SH-SY5Y (cell line): ENCODE data around the gene NUDC.

ENCODE experiments used
- GATA2 ChIP-seq: IDR thresholded peaks from 2 replicates; pipeline ENCODE4 v1.6.1; 2011; ENCODE audit warnings: mild to moderate bottlenecking, low read depth, low read length
- GATA3 ChIP-seq: IDR thresholded peaks from 2 replicates; pipeline ENCODE4 v1.6.1; 2011; ENCODE audit warnings: low read depth, mild to moderate bottlenecking, low read length, moderate library complexity

GRCh38 chr1:26945728-26946127 lies 24.2 kb downstream of the NUDC start:
- no peak for TF ChIP-seq GATA2
- no peak for TF ChIP-seq GATA3
